ENCODE data around the gene TIMM17B.

TIMM17B gene

DNA sequence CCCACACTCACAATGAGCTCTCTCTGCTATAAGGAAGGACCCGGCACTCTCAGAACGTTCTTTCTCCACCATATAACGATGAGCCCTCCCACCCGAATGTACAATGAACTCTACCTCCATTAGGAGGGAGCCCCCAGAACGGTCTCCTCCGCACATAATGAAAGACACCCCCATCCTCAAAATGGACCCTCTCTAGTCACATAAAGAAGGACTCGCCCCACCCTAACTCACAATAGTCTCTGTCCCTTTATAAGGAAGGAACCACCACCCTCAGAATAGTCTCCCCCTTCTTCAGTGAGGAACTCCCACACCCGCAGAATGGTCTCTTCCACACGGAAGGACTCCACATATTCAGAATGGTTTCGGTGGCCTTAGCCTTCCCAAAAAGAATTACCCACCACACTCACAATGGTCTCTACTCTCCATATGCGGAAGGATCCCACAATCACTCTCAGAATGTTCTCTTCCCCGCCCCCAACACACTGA is 13.4 kb upstream of the TIMM17B start:
- peak overlapping the region; percentile 96 for H3K4me3 Mint-ChIP-seq
- H3K4me1 Mint-ChIP-seq (ENCODE audit: low read depth) = peaks cover 30% of the 10 kb centered on the region
- H3K27ac Mint-ChIP-seq = peak overlapping the region; percentile 98
- H3K9me3 Mint-ChIP-seq = no peaks in the 10 kb centered on the region
- no peaks in the 10 kb centered on the region for H3K27me3 Mint-ChIP-seq (ENCODE audit: low read depth)
- peaks cover 37% of the 10 kb centered on the region for H3K36me3 Mint-ChIP-seq (ENCODE audit: low read depth)

DNA sequence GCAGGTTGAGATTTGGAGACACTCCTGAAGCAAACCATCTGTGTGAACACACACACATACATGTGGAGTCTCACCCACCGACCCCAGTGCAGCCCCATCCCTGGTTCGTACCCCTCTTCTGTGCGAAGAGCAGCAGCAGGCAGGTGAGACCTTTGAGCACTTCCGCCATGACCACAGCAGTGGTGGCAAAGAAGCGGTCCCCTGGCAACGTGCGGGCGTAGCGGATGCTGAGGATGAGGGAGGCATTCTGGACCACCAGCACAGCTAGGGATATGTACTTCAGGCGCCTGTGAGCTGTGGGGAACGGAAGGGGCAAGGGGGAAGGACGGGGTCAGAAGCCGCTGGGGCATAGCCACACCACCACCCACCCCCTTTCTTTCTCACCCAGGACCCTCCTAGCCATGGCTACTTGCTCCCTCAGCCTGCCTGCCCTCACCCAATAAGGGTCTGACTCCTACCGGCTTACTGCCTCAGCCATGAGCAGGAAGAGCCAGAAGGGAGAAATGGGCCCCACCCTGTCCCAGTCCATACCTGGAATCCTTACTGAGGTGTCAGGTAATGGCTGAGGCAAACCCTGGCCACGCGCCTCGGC is 12.2 kb upstream of the TIMM17B start:
- H3K4me1 Mint-ChIP-seq (ENCODE audit: low read depth) = peaks cover 26% of the 10 kb centered on the region
- H3K27ac Mint-ChIP-seq = no peak overlapping the region
- peaks cover 26% of the 10 kb centered on the region for H3K36me3 Mint-ChIP-seq (ENCODE audit: low read depth)
- H3K4me3 Mint-ChIP-seq = no peak overlapping the region
- H3K9me3 Mint-ChIP-seq = no peaks in the 10 kb centered on the region
- H3K27me3 Mint-ChIP-seq (ENCODE audit: low read depth) = no peaks in the 10 kb centered on the region

- Mint-ChIP-seq H3K27ac (no peak overlapping the region), H3K36me3 (ENCODE audit: low read depth) (peaks cover 20% of the 10 kb centered on the region), H3K4me1 (ENCODE audit: low read depth) (peaks cover 19% of the 10 kb centered on the region), H3K9me3 (no peaks in the 10 kb centered on the region), H3K4me3 (no peak overlapping the region), H3K27me3 (ENCODE audit: low read depth) (no peaks in the 10 kb centered on the region)
Observed at GRCh38 chrX:48908600-48908999, 11.0 kb upstream of the TIMM17B start.

GRCh38 chrX:48905090-48905790 is 7.7 kb upstream of the TIMM17B start:
- H3K4me3 Mint-ChIP-seq = no peak overlapping the region
- no peak overlapping the region for H3K27ac Mint-ChIP-seq
- H3K4me1 Mint-ChIP-seq (ENCODE audit: low read depth) = no peaks in the 10 kb centered on the region
- H3K27me3 Mint-ChIP-seq (ENCODE audit: low read depth) = no peaks in the 10 kb centered on the region
- H3K36me3 Mint-ChIP-seq (ENCODE audit: low read depth) = peaks cover 19% of the 10 kb centered on the region
- no peaks in the 10 kb centered on the region for H3K9me3 Mint-ChIP-seq

DNA sequence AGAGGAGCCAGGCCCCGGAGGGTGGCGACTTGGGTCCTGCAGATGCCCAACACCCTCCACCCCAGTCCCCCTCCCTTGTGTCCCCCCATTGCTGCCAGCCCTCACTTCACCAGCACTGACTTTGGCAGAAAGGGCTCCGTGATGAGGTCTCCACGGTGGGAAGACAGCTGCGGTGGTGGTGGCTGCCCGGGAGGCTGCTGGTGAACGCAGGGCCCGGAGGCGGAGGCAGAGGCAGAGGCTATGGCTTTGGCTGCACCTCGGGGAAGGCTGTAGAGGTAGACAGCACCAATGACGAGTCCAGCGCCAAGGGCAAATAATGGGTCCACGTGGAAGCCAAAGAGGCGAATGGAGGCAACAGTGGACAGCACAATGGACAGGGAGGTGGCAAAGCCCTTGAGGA is 7.1 kb upstream of the TIMM17B start:
- no peak overlapping the region for H3K27ac Mint-ChIP-seq
- H3K27me3 Mint-ChIP-seq (ENCODE audit: low read depth) = no peaks in the 10 kb centered on the region
- no peaks in the 10 kb centered on the region for H3K4me1 Mint-ChIP-seq (ENCODE audit: low read depth)
- H3K36me3 Mint-ChIP-seq (ENCODE audit: low read depth) = peaks cover 19% of the 10 kb centered on the region
- H3K4me3 Mint-ChIP-seq = no peak overlapping the region
- no peaks in the 10 kb centered on the region for H3K9me3 Mint-ChIP-seq

DNA sequence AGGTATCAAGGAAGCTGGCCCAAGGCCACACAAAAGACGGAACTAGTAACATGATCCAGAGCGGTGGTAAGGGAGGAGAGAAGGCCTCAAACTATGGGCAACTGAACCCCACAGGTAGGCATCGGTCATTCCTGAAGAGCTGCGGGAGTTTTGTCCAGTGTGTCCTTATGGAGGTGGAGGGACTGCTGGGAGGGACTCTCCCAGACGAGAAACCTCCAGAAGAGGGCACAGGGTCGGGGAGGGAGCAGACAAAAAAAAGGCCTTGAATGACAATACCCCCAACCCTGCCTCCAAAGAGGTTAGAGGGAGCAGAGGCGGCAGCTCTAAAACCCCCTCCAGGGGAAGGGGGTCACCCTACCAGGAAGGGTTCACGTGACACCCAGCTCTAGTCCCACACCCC is 6.6 kb upstream of the TIMM17B start:
- H3K27me3 Mint-ChIP-seq (ENCODE audit: low read depth) = no peaks in the 10 kb centered on the region
- no peak overlapping the region for H3K27ac Mint-ChIP-seq
- no peaks in the 10 kb centered on the region for H3K4me1 Mint-ChIP-seq (ENCODE audit: low read depth)
- H3K9me3 Mint-ChIP-seq = no peaks in the 10 kb centered on the region
- no peak overlapping the region for H3K4me3 Mint-ChIP-seq
- H3K36me3 Mint-ChIP-seq (ENCODE audit: low read depth) = peaks cover 19% of the 10 kb centered on the region

GRCh38 chrX:48903290-48903689 is 5.7 kb upstream of the TIMM17B start:
- Mint-ChIP-seq H3K27ac (no peak overlapping the region), H3K4me3 (no peak overlapping the region)

DNA sequence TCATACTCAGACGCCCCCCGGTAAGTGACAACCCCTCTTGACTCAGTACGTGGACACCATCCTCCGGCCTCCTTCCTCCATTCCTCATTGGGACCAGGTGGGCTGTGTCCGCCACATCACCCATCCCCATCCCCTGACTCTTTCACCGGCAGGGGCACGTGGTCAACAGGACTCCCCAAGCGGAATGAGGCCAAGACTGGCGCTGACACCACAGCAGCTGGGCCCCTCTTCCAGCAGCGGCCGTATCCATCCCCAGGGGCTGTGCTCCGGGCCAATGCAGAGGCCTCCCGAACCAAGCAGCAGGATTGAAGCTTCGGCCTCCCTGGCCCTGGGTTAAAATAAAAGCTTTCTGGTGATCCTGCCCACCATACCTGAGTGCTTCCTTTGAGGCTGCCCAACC is 5.2 kb upstream of the TIMM17B start:
- no peaks in the 10 kb centered on the region for H3K9me3 Mint-ChIP-seq
- no peaks in the 10 kb centered on the region for H3K27me3 Mint-ChIP-seq (ENCODE audit: low read depth)
- peaks cover 19% of the 10 kb centered on the region for H3K36me3 Mint-ChIP-seq (ENCODE audit: low read depth)
- H3K27ac Mint-ChIP-seq = no peak overlapping the region
- H3K4me3 Mint-ChIP-seq = no peak overlapping the region
- peaks cover 2% of the 10 kb centered on the region for H3K4me1 Mint-ChIP-seq (ENCODE audit: low read depth)

More at GRCh38 chrX:48903290-48903689, 5.7 kb upstream of the TIMM17B start:
- H3K4me1 Mint-ChIP-seq (ENCODE audit: low read depth) = peaks cover 1% of the 10 kb centered on the region
- no peaks in the 10 kb centered on the region for H3K27me3 Mint-ChIP-seq (ENCODE audit: low read depth)
- peaks cover 19% of the 10 kb centered on the region for H3K36me3 Mint-ChIP-seq (ENCODE audit: low read depth)
- no peaks in the 10 kb centered on the region for H3K9me3 Mint-ChIP-seq

- Mint-ChIP-seq H3K9me3 (no peaks in the 10 kb centered on the region), H3K4me3 (no peak overlapping the region), H3K36me3 (ENCODE audit: low read depth) (peaks cover 19% of the 10 kb centered on the region), H3K27me3 (ENCODE audit: low read depth) (no peaks in the 10 kb centered on the region), H3K27ac (no peak overlapping the region), H3K4me1 (ENCODE audit: low read depth) (peaks cover 3% of the 10 kb centered on the region)
Observed at GRCh38 chrX:48902135-48902534, 4.6 kb upstream of the TIMM17B start.

DNA sequence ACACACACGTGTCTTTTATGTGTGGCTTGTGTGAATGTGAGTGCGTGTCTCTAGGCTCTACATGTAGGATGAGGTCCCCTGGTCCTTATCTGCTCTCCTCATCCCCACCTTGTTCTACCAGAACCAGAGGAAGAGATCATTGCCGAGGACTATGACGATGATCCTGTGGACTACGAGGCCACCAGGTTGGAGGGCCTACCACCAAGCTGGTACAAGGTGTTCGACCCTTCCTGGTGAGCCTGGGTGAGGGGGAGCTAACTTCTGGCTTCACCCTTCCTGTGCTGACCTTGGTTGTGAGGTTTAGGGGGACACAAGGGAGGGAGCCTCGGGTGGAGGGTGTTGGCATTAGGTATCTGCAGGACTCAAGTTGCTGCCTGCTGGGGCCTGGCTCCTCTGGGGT is 3.5 kb upstream of the TIMM17B start:
- Mint-ChIP-seq H3K4me3 (no peak overlapping the region), H3K27ac (no peak overlapping the region), H3K27me3 (ENCODE audit: low read depth) (no peaks in the 10 kb centered on the region)

GRCh38 chrX:48899078-48899410 is 1.5 kb upstream of the TIMM17B start:
- peaks cover 21% of the 10 kb centered on the region for H3K36me3 Mint-ChIP-seq (ENCODE audit: low read depth)
- H3K27ac Mint-ChIP-seq = no peak overlapping the region
- no peaks in the 10 kb centered on the region for H3K9me3 Mint-ChIP-seq
- no peaks in the 10 kb centered on the region for H3K27me3 Mint-ChIP-seq (ENCODE audit: low read depth)
- peaks cover 17% of the 10 kb centered on the region for H3K4me1 Mint-ChIP-seq (ENCODE audit: low read depth)
- H3K4me3 Mint-ChIP-seq = no peak overlapping the region

More for the DNA sequence above, 3.5 kb upstream of the TIMM17B start:
- Mint-ChIP-seq H3K4me1 (ENCODE audit: low read depth) (peaks cover 11% of the 10 kb centered on the region), H3K9me3 (no peaks in the 10 kb centered on the region), H3K36me3 (ENCODE audit: low read depth) (peaks cover 19% of the 10 kb centered on the region)

DNA sequence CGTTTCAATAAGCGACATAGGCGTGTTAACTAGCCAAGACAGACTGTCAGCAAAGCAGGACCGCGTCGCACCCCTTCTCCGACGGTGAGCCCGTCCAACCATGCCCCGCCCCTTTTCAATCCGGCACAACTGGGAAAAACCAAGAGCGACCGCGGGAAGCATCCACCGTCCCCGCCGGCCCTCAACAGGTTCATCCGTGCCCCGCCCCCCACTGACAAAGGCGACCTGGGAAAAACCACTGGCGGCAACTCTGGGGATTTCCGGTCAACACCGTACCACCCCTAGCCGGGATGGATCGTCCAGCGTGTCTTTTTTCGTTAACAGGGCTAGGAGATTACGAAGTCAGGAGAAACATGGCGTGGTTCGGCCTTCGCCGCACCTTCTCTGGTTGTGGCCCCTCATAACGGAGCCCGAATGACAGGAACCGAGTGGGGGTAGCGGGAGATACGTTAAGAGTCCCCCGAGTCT is 377 bp downstream of the TIMM17B start:
- peak overlapping the region; percentile 99 for H3K27ac Mint-ChIP-seq
- H3K27me3 Mint-ChIP-seq (ENCODE audit: low read depth) = no peaks in the 10 kb centered on the region
- no peaks in the 10 kb centered on the region for H3K9me3 Mint-ChIP-seq
- H3K36me3 Mint-ChIP-seq (ENCODE audit: low read depth) = peaks cover 13% of the 10 kb centered on the region
- H3K4me1 Mint-ChIP-seq (ENCODE audit: low read depth) = peaks cover 17% of the 10 kb centered on the region
- H3K4me3 Mint-ChIP-seq = peak overlapping the region; percentile 95

GRCh38 chrX:48896611-48897011 is 957 bp downstream of the TIMM17B start:
- peaks cover 21% of the 10 kb centered on the region for H3K4me1 Mint-ChIP-seq (ENCODE audit: low read depth)
- peak overlapping the region; percentile 95 for H3K4me3 Mint-ChIP-seq

DNA sequence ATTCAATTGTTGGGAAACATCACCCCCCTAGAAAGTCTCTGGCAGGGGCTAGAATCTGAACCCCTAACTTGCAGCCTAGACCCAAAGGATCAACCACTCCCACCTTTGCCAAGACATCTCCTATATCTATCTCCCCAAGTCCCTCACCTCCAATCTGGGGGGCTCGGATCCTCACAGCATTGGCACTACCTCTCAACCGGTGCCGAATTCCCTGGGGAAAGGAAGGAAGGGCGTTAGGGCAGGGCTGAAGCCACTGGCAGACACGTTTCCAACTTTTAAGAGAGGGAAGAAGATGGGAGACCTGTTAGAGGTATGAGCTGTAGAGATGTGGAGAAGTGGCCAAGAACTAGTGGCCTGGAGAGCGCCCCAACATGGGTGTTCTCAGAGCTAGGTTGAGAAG is 2.7 kb downstream of the TIMM17B start:
- H3K4me1 Mint-ChIP-seq (ENCODE audit: low read depth) = peaks cover 29% of the 10 kb centered on the region
- no peaks in the 10 kb centered on the region for H3K27me3 Mint-ChIP-seq (ENCODE audit: low read depth)
- no peaks in the 10 kb centered on the region for H3K9me3 Mint-ChIP-seq
- H3K36me3 Mint-ChIP-seq (ENCODE audit: low read depth) = peaks cover 6% of the 10 kb centered on the region
- H3K4me3 Mint-ChIP-seq = no peak overlapping the region
- H3K27ac Mint-ChIP-seq = no peak overlapping the region

More at GRCh38 chrX:48896611-48897011, 957 bp downstream of the TIMM17B start:
- H3K27me3 Mint-ChIP-seq (ENCODE audit: low read depth) = no peaks in the 10 kb centered on the region
- H3K9me3 Mint-ChIP-seq = no peaks in the 10 kb centered on the region
- H3K36me3 Mint-ChIP-seq (ENCODE audit: low read depth) = peaks cover 9% of the 10 kb centered on the region
- peak overlapping the region; percentile 99 for H3K27ac Mint-ChIP-seq

Data from T-helper 1 cell treated with Interleukin-12 subunit alpha and Interleukin-12 subunit beta and Interleukin-4 antibody, amounts not matched to agents 30 μg/mL and 1 μg/mL, for 36 hours (primary cell).